Mucosa of gallbladder (tissue), 1 donor: ENCODE data around the gene OR6V1. TPM values are rescaled to one million over a fixed set of nuclear protein-coding genes. Genes with fewer than 3 reads are reported as not detected.
"Not testable (repeated sequence)": the region's sequence is repeated elsewhere in the genome, so short reads cannot be mapped to it uniquely, and the experiment has no call there.

Source experiments
- DNase-seq: peaks from one replicate; pipeline ENCODE4 v3.0.0-alpha.2; 2020; ENCODE audit warnings: low spot score
- total RNA-seq: library from RNA; stranded (reverse); gene quantifications from one replicate; pipeline ENCODE4 v1.2.1, GENCODE V29; 2021
- donor health status: DM: no; HTN: no; CAD: no.

OR6V1 gene
- total RNA-seq, 1 donor from 2014 or later: not detected

DNA sequence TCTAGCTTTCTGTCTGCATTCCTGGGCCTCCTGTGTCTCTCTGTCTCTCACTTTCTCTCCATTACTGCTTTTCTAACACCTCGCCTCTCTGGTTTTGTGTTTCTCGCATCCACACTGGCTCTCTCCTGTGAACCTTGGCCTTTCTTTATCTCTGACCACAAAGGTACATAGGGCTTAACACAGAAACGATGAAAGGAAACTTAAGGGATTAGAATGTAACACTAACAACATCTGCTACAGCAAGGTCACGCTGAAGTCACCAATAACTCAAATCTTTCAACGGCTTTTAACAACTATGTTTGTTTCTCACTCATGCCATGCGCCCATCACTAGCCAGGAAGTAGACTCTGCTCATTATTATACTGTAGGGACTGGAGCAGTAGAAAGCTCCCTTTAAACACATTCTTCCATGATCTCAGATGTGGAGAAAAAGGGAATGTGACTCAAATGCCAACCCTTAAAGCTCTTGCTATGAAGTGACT lies 9.3 kb upstream of the OR6V1 start:
- DNase-seq: no peak

GRCh38 chr7:143043391-143043790 lies 8.8 kb upstream of the OR6V1 start:
- DNase-seq: no peak

- DNase-seq: no peak
Measured at GRCh38 chr7:143046426-143046851, 5.7 kb upstream of the OR6V1 start.

GRCh38 chr7:143047326-143047725 lies 4.8 kb upstream of the OR6V1 start:
- DNase-seq: no peak

DNA sequence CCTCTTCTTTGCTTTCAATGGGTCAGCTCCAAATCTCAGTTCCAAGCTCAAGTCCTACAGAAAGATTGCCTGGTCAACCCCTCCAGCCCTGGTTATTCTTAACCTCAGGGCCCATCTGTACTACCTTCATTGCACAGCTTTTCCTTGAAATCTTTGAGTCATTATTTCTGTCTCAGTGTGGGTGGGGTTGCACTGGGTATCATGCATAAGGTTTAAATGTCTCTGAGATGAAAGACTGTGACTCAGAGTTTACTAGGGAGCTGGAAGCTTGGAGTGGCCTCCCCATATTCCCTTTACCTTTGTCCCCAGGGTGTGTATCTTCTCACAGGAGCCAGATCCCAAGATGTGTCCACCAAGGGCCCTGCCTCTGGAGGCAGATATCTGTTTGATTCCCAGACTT lies 3.3 kb upstream of the OR6V1 start:
- no peak for DNase-seq

DNA sequence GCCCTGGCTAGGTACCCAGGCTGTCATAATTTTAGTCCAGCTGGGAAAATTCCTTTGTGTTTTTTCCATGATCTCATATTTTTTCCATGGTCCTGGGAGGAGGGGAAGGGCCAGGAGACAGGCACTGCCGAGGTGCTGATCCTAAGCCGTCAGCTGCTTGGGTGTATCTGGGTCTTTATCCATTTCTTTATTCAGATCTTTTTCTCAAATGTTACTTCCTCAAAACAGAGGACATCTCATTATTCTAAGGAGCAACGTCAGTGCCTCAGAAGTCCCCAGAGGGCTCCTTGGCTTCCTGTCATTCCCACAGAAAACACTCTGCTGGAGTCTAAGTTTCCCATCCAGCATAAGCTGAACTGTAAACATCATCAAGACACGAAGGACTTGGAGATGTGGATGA lies 2.8 kb upstream of the OR6V1 start:
- DNase-seq: no peak

DNA sequence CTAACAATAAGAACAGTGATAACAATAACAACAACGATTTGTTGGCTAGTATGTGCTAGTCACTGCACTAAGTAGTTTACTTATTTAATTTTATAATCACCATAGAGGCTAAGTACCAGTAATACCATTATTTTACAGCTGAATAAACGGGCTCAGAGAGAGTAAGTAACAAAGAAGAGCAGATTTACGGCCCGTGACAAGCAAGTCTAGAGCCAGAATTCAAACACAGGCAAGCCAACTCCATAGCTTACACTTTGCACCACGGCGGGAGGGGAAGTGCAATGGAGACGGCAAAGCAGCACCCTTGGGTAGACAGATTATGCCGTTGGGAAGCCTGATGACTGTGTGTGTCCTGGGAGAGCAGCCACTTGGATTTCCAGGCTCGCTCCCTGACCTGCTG lies 1.2 kb upstream of the OR6V1 start:
- DNase-seq: no peak

GRCh38 chr7:143054621-143055020 lies 2.5 kb downstream of the OR6V1 start:
- DNase-seq: no peak

DNA sequence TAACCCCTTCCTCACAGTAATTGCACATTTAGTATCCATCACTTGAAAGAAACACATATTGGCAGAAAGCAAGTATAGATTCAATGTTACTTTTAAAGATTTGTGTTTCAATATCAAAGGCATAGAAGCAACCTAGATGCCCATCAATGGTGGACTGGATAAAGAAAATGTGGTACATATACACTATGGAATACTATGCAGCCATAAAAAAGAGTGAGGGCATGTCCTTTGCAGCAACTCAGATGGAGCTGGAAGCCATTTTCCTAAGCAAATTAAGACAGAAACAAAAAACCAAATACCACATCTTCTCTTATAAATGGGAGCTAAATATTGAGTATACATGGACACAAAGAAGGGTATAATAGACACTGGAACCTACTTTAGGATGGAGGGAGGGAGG lies 3.6 kb downstream of the OR6V1 start:
- DNase-seq: no peak

DNA sequence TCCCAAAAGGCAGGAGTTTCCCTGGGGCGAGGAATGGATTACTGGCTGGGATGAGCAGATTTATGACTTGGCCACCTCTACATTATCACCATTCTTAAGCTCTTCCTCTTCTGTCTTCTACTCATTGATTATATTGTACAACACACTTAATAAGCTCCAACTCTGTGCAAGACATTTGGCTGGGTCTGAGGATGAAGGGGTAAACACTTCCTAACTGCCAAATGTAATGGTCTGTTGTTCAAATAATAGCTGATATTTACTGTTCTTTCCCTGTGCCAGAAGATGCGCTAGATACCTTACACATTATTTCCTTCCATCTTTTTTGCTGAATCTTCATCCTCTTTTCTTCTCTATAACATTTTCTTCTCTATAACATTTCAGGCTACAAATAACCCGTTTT lies 11.6 kb downstream of the OR6V1 start:
- no peak for DNase-seq

DNA sequence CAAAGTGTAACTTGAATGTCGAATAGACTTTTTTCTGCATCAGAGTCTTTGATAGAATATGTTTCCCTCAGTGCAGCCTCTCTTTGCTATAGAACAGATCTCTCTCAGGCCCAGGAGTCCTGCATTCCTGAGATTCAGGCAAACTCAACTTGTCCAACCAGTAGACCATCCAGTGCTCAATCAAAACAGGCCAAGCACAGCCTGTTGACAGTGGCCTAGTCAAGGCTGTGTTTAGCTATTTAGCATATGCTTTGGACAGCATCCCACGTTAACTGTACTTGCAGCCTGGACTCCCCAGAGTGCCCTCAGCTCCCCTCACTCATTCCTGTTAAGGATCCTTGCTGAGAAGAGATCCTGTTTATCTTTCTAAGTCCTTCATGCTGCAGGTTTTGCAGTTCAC lies 16.3 kb downstream of the OR6V1 start:
- DNase-seq: no peak

DNA sequence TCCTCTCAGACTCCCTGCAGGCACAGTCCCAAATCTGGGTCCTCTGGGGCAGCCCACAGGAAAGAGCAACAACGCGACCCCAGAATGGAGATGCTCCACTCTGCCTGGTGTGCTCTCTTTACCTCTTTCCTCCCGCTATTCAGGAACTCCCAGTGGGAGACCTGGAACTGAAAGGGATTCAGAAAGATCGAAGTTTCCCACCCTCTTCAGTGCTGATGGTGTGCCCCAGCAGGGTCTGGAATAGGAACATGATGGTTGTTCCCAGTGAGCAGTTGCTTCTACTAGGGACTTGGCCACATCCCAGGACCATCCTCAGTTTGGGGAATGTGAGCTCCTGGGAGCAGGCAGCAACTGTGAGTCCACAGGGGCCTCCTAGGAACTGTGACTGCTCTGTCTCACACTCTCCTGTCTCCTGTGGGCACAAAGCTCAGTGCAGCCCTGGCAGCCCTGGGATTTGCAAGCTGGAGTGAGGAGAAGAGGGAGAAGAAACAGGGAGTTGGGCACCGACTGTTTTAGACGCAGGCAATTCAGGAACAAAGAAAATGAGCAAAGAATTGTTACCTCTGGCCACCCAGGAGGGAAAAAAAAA lies 17.9 kb downstream of the OR6V1 start:
- DNase-seq: no peak

- DNase-seq: no peak
Measured at GRCh38 chr7:143073556-143073955, 21.4 kb downstream of the OR6V1 start.

DNA sequence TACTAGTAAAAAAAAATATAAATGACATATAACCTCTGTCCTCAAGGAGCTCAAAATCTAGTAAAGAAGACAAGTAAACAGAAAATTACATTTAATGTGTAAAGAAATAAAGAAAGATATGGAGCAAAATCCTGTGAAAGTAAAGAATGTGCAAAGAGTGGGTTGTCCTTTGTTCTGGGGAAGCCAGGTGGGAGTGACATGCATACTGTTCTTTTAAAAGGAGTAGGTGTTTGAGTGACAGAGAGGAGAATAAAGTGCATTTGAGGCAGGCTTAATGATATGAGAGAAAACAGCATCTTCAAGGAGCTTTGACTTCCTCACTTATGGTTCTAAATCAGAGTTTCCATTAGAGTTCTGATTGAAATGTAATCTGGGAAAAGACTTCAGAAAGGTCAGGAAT lies 22.0 kb downstream of the OR6V1 start:
- no peak for DNase-seq

DNA sequence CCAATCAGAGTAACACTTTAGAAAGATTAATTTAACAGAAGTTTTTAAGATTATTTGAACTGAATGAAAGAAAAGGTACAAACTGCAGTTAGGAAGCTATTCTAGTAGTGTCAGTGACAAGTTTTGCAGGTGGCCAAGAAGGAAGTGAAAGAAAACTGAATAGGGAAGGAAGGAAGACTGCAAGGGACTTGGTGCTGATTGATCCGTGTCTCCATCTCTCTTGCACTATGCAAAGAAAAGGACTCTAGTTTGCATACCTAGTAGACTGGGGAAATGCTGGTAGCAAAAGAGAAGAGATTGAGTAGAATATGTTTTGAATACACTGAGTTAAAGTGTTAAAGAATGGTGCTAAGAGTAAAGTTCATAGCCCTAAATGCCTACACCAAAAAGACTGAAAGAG lies 33.0 kb downstream of the OR6V1 start:
- no peak for DNase-seq

- DNase-seq: not testable (repeated sequence)
Measured at GRCh38 chr7:143085610-143086009, 33.5 kb downstream of the OR6V1 start.

DNA sequence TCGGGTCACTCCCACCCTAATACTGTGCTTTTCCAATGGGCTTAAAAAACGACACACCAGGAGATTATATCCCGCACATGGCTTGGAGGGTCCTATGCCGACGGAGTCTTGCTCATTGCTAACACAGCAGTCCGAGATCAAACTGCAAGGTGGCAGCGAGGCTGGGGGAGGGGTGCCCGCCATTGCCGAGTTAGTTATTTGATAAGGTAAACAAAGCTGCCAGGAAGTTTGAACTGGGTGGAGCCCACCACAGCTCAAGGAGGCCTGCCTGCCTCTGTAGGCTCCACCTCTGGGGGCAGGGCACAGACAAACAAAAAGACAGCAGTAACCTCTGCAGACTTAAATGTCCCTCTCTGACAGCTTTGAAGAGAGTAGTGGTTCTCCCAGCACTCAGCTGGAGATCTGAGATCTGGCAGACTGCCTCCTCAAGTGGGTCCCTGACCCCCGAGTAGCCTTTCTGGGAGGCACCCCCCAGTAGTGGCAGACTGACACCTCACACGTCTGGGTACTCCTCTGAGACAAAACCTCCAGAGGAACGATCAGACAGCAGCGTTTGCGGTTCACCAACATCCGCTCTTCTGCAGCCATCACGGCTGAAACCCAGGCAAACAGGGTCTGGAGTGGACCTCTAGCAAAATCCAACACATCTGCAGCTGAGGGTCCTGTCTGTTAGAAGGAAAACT lies 36.5 kb downstream of the OR6V1 start:
- not testable (repeated sequence) for DNase-seq

DNA sequence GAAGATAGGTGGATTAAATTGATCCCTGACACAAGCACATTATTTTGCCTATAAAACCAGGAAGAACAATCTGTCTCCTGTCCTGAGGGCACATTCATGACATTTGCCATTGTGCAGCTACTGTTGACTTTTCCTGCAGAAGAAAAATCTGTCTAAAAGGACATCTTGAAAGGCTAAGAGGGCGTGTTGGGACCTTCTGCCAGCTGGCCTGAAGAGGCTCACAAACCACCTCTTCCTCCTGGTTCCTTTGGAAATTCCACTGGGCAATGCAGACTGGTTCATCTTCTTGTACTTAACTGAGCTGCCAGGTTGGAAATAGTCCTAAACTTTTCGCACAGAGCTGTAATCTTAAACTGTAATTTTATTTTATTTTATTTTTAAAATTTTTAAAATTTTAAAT lies 44.0 kb downstream of the OR6V1 start:
- DNase-seq: no peak

DNA sequence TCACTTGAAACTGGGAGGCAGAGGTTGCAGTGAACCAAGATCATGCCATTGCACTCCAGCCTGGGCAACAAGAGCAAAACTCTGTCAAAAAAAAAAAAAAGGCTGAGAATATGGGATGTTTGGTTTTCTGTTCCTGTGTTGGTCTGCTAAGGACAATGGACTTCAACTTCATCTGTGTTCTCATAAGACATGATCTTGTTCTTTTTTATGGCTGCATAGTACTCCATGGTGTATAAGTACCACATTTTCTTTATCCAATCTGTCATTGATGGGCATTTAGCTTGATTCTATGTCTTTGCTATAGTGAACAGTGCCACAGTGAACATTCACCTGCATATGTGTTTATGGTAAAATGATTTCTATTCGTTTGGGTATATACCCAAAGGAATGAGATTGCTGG lies 47.4 kb downstream of the OR6V1 start:
- not testable (repeated sequence) for DNase-seq
